Endothelial cell (in vitro differentiated cells): ENCODE data around the gene SSBP3. TPM values are rescaled to one million over a fixed set of nuclear protein-coding genes. Genes with fewer than 3 reads are reported as not detected.

Experiments
- DNase-seq: peaks from one replicate; pipeline ENCODE4 v3.0.0; 2021; ENCODE audit warnings: low spot score
- H3K27ac Mint-ChIP-seq: one replicate; pipeline ENCODE4 v1.8.0; 2021; ENCODE audit warnings: mixed read lengths, inconsistent platforms; ENCODE audit not compliant: unreplicated experiment
- H3K27me3 Mint-ChIP-seq: one replicate; pipeline ENCODE4 v1.8.0; 2021; ENCODE audit warnings: mild to moderate bottlenecking, moderate library complexity, mixed read lengths, inconsistent platforms; ENCODE audit not compliant: unreplicated experiment
- H3K36me3 Mint-ChIP-seq: one replicate; pipeline ENCODE4 v1.8.0; 2021; ENCODE audit warnings: mild to moderate bottlenecking, low read depth, mixed read lengths, inconsistent platforms; ENCODE audit not compliant: unreplicated experiment
- H3K4me1 Mint-ChIP-seq: one replicate; pipeline ENCODE4 v1.8.0; 2021; ENCODE audit warnings: mild to moderate bottlenecking, mixed read lengths, inconsistent platforms; ENCODE audit not compliant: unreplicated experiment
- H3K4me3 Mint-ChIP-seq: one replicate; pipeline ENCODE4 v1.8.0; 2021; ENCODE audit warnings: mild to moderate bottlenecking, mixed read lengths, inconsistent platforms; ENCODE audit not compliant: unreplicated experiment
- H3K9me3 Mint-ChIP-seq: one replicate; pipeline ENCODE4 v1.8.0; 2021; ENCODE audit warnings: mixed read lengths, inconsistent platforms; ENCODE audit not compliant: unreplicated experiment
- CTCF ChIP-seq: fragments of 200-600 bp; sonication (generic); IDR thresholded peaks from one replicate; pipeline ENCODE4 v1.5.0; 2021; ENCODE audit warnings: antibody characterized with exemption; ENCODE audit not compliant: unreplicated experiment
- total RNA-seq: library from RNA; stranded (reverse); fragmentation: NEBNext Ultra II Directional; extraction: Animal tissue kit (Norgen Biotek cat#: 25700); gene quantifications from one replicate; pipeline ENCODE4 v1.2.1, GENCODE V29; 2021; ENCODE audit not compliant: unreplicated experiment

Gene SSBP3
- total RNA-seq, 1 donor from 2014 or later = 142 TPM

- H3K4me3 Mint-ChIP-seq = no peak overlapping the region
- no peak for TF ChIP-seq CTCF
- H3K27me3 Mint-ChIP-seq = peaks cover 14% of the 10 kb centered on the region
- no peak for DNase-seq
- H3K27ac Mint-ChIP-seq = no peak overlapping the region
- H3K36me3 Mint-ChIP-seq = peaks cover 23% of the 10 kb centered on the region
- H3K4me1 Mint-ChIP-seq = peaks cover 52% of the 10 kb centered on the region
- H3K9me3 Mint-ChIP-seq = no peaks in the 10 kb centered on the region
Measured at GRCh38 chr1:54271341-54271740, 134.9 kb downstream of the SSBP3 start.

- Mint-ChIP-seq H3K27ac (no peak overlapping the region), H3K9me3 (no peaks in the 10 kb centered on the region), H3K36me3 (peaks cover 23% of the 10 kb centered on the region), H3K4me3 (peak overlapping the region; percentile 15), H3K4me1 (peaks cover 53% of the 10 kb centered on the region), H3K27me3 (peaks cover 12% of the 10 kb centered on the region)
- DNase-seq = no peak
- no peak for TF ChIP-seq CTCF
Measured at GRCh38 chr1:54270543-54270942, 135.7 kb downstream of the SSBP3 start.

- peaks cover 55% of the 10 kb centered on the region for H3K4me1 Mint-ChIP-seq
- peak overlapping the region; percentile 74 for H3K27ac Mint-ChIP-seq
- peak overlapping the region; percentile 61 for H3K4me3 Mint-ChIP-seq
- no peaks in the 10 kb centered on the region for H3K9me3 Mint-ChIP-seq
- TF ChIP-seq CTCF = no peak
- peaks cover 12% of the 10 kb centered on the region for H3K27me3 Mint-ChIP-seq
- no peak for DNase-seq
- H3K36me3 Mint-ChIP-seq = peaks cover 29% of the 10 kb centered on the region
Measured at GRCh38 chr1:54268762-54269297, 137.4 kb downstream of the SSBP3 start.

- peak overlapping the region; percentile 56 for H3K4me3 Mint-ChIP-seq
- no peak for DNase-seq
- peaks cover 12% of the 10 kb centered on the region for H3K27me3 Mint-ChIP-seq
- no peaks in the 10 kb centered on the region for H3K9me3 Mint-ChIP-seq
- no peak for TF ChIP-seq CTCF
- H3K36me3 Mint-ChIP-seq = peaks cover 25% of the 10 kb centered on the region
- H3K27ac Mint-ChIP-seq = peak overlapping the region; percentile 64
- peaks cover 58% of the 10 kb centered on the region for H3K4me1 Mint-ChIP-seq
Measured at GRCh38 chr1:54267815-54268761, 138.1 kb downstream of the SSBP3 start.

GRCh38 chr1:54266908-54267307 lies 139.3 kb downstream of the SSBP3 start:
- DNase-seq = no peak
- TF ChIP-seq CTCF = no peak
- Mint-ChIP-seq H3K27ac (no peak overlapping the region), H3K36me3 (peaks cover 19% of the 10 kb centered on the region), H3K4me3 (no peak overlapping the region), H3K4me1 (peaks cover 59% of the 10 kb centered on the region), H3K9me3 (no peaks in the 10 kb centered on the region), H3K27me3 (peaks cover 14% of the 10 kb centered on the region)
